Activated naive CD4-positive, alpha-beta T cell treated with anti-CD3 and anti-CD28 coated beads for 36 hours (primary cell): Measurements from ENCODE around the gene AUTS2. TPM values are rescaled to one million over a fixed set of nuclear protein-coding genes. Genes with fewer than 3 reads are reported as not detected.
A peak's percentile ranks its signal among the peaks of the same experiment; 100 is the strongest.

Experiments used
- CTCF ChIA-PET: fragments of 350-600 bp; sonication (Branson Sonifier 250); formaldehyde crosslinking; loops from one replicate; lab custom pipeline; 2021; ENCODE audit warnings: antibody characterized with exemption; lab: Charles Lee
- DNase-seq: peaks from one replicate; pipeline ENCODE4 v3.0.0-alpha.2; 2020
- H3K27ac Mint-ChIP-seq: one replicate; pipeline ENCODE4 v1.8.0; 2021; ENCODE audit warnings: mild to moderate bottlenecking, mixed read lengths
- H3K27me3 Mint-ChIP-seq: one replicate; pipeline ENCODE4 v1.8.0; 2021; ENCODE audit warnings: low read depth, mixed read lengths
- H3K36me3 Mint-ChIP-seq: one replicate; pipeline ENCODE4 v1.8.0; 2021; ENCODE audit warnings: low read depth, mixed read lengths
- H3K4me1 Mint-ChIP-seq: one replicate; pipeline ENCODE4 v1.8.0; 2021; ENCODE audit warnings: low read depth, mixed read lengths
- H3K4me3 Mint-ChIP-seq: one replicate; pipeline ENCODE4 v1.8.0; 2021; ENCODE audit warnings: mild to moderate bottlenecking, moderate library complexity, mixed read lengths
- H3K9me3 Mint-ChIP-seq: one replicate; pipeline ENCODE4 v1.8.0; 2021; ENCODE audit warnings: mixed read lengths
- intact Hi-C: fragments of 100-400 bp; cut with micrococcal nuclease; formaldehyde crosslinking; loops from one replicate; pipeline ENCODE4 v1.15.1; 2023
- total RNA-seq, 2 experiments: library from RNA; stranded (reverse); gene quantifications; one replicate each; pipeline ENCODE4 v1.2.3, GENCODE V29; 2021

Gene AUTS2
- total RNA-seq, 2 experiments from 2014 or later, result 0.79 to 1.1 TPM

GRCh38 chr7:69961436-69961835 lies 363.2 kb downstream of the AUTS2 start:
- H3K27ac Mint-ChIP-seq, result no peak overlapping the region
- intact Hi-C loops, result no loop called here
- DNase-seq, result no peak
- no peaks in the 10 kb centered on the region for H3K36me3 Mint-ChIP-seq
- H3K27me3 Mint-ChIP-seq, result no peaks in the 10 kb centered on the region
- CTCF ChIA-PET, result no interaction called here
- no peaks in the 10 kb centered on the region for H3K9me3 Mint-ChIP-seq
- peaks cover 9% of the 10 kb centered on the region for H3K4me1 Mint-ChIP-seq
- H3K4me3 Mint-ChIP-seq, result no peak overlapping the region

- Mint-ChIP-seq H3K27ac (no peak overlapping the region), H3K4me3 (no peak overlapping the region), H3K9me3 (no peaks in the 10 kb centered on the region), H3K36me3 (no peaks in the 10 kb centered on the region), H3K27me3 (peaks cover 4% of the 10 kb centered on the region), H3K4me1 (peaks cover 9% of the 10 kb centered on the region)
- intact Hi-C loops, result no loop called here
- CTCF ChIA-PET, result interaction anchor here (0.6 kb wide), 1 partner anchor 68 kb away, joined by 3 read pairs; no protein-coding TSS in a partner anchor
- DNase-seq, result no peak
These were observed 364.2 kb downstream of the AUTS2 start for GRCh38 chr7:69962186-69963065.

- Mint-ChIP-seq H3K9me3 (no peaks in the 10 kb centered on the region), H3K27ac (no peak overlapping the region), H3K4me1 (peaks cover 12% of the 10 kb centered on the region), H3K36me3 (no peaks in the 10 kb centered on the region), H3K4me3 (no peak overlapping the region), H3K27me3 (peaks cover 4% of the 10 kb centered on the region)
- no peak for DNase-seq
- CTCF ChIA-PET, result no interaction called here
- intact Hi-C loops, result no loop called here
These were observed 365.1 kb downstream of the AUTS2 start for GRCh38 chr7:69963393-69963792.

GRCh38 chr7:69966766-69967591 lies 368.7 kb downstream of the AUTS2 start:
- Mint-ChIP-seq H3K36me3 (no peaks in the 10 kb centered on the region), H3K27me3 (peaks cover 4% of the 10 kb centered on the region), H3K27ac (no peak overlapping the region), H3K4me3 (no peak overlapping the region), H3K4me1 (peaks cover 12% of the 10 kb centered on the region), H3K9me3 (no peaks in the 10 kb centered on the region)
- CTCF ChIA-PET, result interaction anchor here (0.6 kb wide), 1 partner anchor 1352 kb away, joined by 3 read pairs; no protein-coding TSS in a partner anchor
- intact Hi-C loops, result no loop called here
- no peak for DNase-seq

- H3K4me3 Mint-ChIP-seq, result no peak overlapping the region
- peaks cover 4% of the 10 kb centered on the region for H3K27me3 Mint-ChIP-seq
- H3K27ac Mint-ChIP-seq, result no peak overlapping the region
- no peaks in the 10 kb centered on the region for H3K36me3 Mint-ChIP-seq
- CTCF ChIA-PET, result no interaction called here
- peaks cover 7% of the 10 kb centered on the region for H3K4me1 Mint-ChIP-seq
- DNase-seq, result no peak
- intact Hi-C loops, result no loop called here
- H3K9me3 Mint-ChIP-seq, result no peaks in the 10 kb centered on the region
These were observed 369.6 kb downstream of the AUTS2 start for GRCh38 chr7:69967689-69968450.

- H3K27ac Mint-ChIP-seq, result no peak overlapping the region
- peaks cover 3% of the 10 kb centered on the region for H3K4me1 Mint-ChIP-seq
- no peaks in the 10 kb centered on the region for H3K9me3 Mint-ChIP-seq
- intact Hi-C loops, result no loop called here
- peaks cover 4% of the 10 kb centered on the region for H3K27me3 Mint-ChIP-seq
- CTCF ChIA-PET, result no interaction called here
- no peaks in the 10 kb centered on the region for H3K36me3 Mint-ChIP-seq
- no peak overlapping the region for H3K4me3 Mint-ChIP-seq
- no peak for DNase-seq
These were observed 370.8 kb downstream of the AUTS2 start for GRCh38 chr7:69968969-69969556.

GRCh38 chr7:69981646-69982045 lies 383.4 kb downstream of the AUTS2 start:
- Mint-ChIP-seq H3K27me3 (peaks cover 3% of the 10 kb centered on the region), H3K4me3 (no peak overlapping the region), H3K9me3 (no peaks in the 10 kb centered on the region), H3K27ac (no peak overlapping the region), H3K36me3 (no peaks in the 10 kb centered on the region), H3K4me1 (no peaks in the 10 kb centered on the region)
- intact Hi-C loops, result no loop called here
- CTCF ChIA-PET, result no interaction called here
- no peak for DNase-seq

GRCh38 chr7:69982197-69982596 lies 383.9 kb downstream of the AUTS2 start:
- intact Hi-C loops, result no loop called here
- H3K9me3 Mint-ChIP-seq, result no peaks in the 10 kb centered on the region
- no peak overlapping the region for H3K4me3 Mint-ChIP-seq
- peaks cover 3% of the 10 kb centered on the region for H3K27me3 Mint-ChIP-seq
- DNase-seq, result no peak
- H3K27ac Mint-ChIP-seq, result no peak overlapping the region
- no peaks in the 10 kb centered on the region for H3K4me1 Mint-ChIP-seq
- CTCF ChIA-PET, result no interaction called here
- no peaks in the 10 kb centered on the region for H3K36me3 Mint-ChIP-seq

- Mint-ChIP-seq H3K4me1 (no peaks in the 10 kb centered on the region), H3K4me3 (no peak overlapping the region), H3K27me3 (no peaks in the 10 kb centered on the region), H3K27ac (no peak overlapping the region), H3K36me3 (no peaks in the 10 kb centered on the region), H3K9me3 (no peaks in the 10 kb centered on the region)
- intact Hi-C loops, result no loop called here
- CTCF ChIA-PET, result no interaction called here
- no peak for DNase-seq
These were observed 391.3 kb downstream of the AUTS2 start for GRCh38 chr7:69989551-69989950.

GRCh38 chr7:69992938-69993337 lies 394.7 kb downstream of the AUTS2 start:
- intact Hi-C loops, result no loop called here
- Mint-ChIP-seq H3K36me3 (no peaks in the 10 kb centered on the region), H3K4me3 (no peak overlapping the region), H3K27ac (no peak overlapping the region), H3K9me3 (no peaks in the 10 kb centered on the region), H3K4me1 (no peaks in the 10 kb centered on the region), H3K27me3 (no peaks in the 10 kb centered on the region)
- DNase-seq, result peak; percentile 4
- CTCF ChIA-PET, result no interaction called here

GRCh38 chr7:69994218-69994617 lies 395.9 kb downstream of the AUTS2 start:
- no peaks in the 10 kb centered on the region for H3K36me3 Mint-ChIP-seq
- no peaks in the 10 kb centered on the region for H3K4me1 Mint-ChIP-seq
- no peak overlapping the region for H3K4me3 Mint-ChIP-seq
- no peaks in the 10 kb centered on the region for H3K27me3 Mint-ChIP-seq
- no peak overlapping the region for H3K27ac Mint-ChIP-seq
- intact Hi-C loops, result no loop called here
- DNase-seq, result no peak
- no peaks in the 10 kb centered on the region for H3K9me3 Mint-ChIP-seq
- CTCF ChIA-PET, result no interaction called here
